Activated CD8-positive, alpha-beta T cell treated with anti-CD3 and anti-CD28 coated beads, Interleukin-2, amount 10 ng/mL, durations not matched to agents 7 days and 5 days (primary cell): ENCODE data around the gene EXOC6B. TPM values are rescaled to one million over a fixed set of nuclear protein-coding genes. Genes with fewer than 3 reads are reported as not detected.

ENCODE experiments used
- ATAC-seq: fragments of 150-1000 bp; cut with Tn5 transposase; one replicate; pipeline ENCODE4 v1.10.0; 2021; ENCODE audit warnings: moderate library complexity
- CTCF ChIA-PET: fragments of 350-600 bp; sonication (Branson Sonifier 250); formaldehyde crosslinking; loops from one replicate; lab custom pipeline; 2021; ENCODE audit warnings: antibody characterized with exemption; lab: Charles Lee
- POLR2A ChIA-PET: fragments of 350-600 bp; sonication (Branson Sonifier 250); formaldehyde crosslinking; loops from one replicate; lab custom pipeline; 2021; ENCODE audit warnings: antibody characterized with exemption; lab: Charles Lee
- DNase-seq: peaks from one replicate; pipeline ENCODE4 v3.0.0-alpha.2; 2020
- H3K27ac Mint-ChIP-seq: one replicate; pipeline ENCODE4 v1.8.0; 2021; ENCODE audit warnings: mild to moderate bottlenecking, mixed read lengths
- H3K27me3 Mint-ChIP-seq: one replicate; pipeline ENCODE4 v1.8.0; 2021; ENCODE audit warnings: low read depth, mixed read lengths
- H3K36me3 Mint-ChIP-seq: one replicate; pipeline ENCODE4 v1.8.0; 2021; ENCODE audit warnings: low read depth, mixed read lengths
- H3K4me1 Mint-ChIP-seq: one replicate; pipeline ENCODE4 v1.8.0; 2021; ENCODE audit warnings: low read depth, mixed read lengths
- H3K4me3 Mint-ChIP-seq: one replicate; pipeline ENCODE4 v1.8.0; 2021; ENCODE audit warnings: mild to moderate bottlenecking, mixed read lengths
- H3K9me3 Mint-ChIP-seq: one replicate; pipeline ENCODE4 v1.8.0; 2022; ENCODE audit warnings: mixed read lengths; ENCODE audit not compliant: insufficient read depth
- total RNA-seq, 2 experiments: library from RNA; stranded (reverse); gene quantifications; one replicate each; pipeline ENCODE4 v1.2.3, GENCODE V29; 2021

EXOC6B gene
- total RNA-seq, 2 experiments from 2014 or later, result 17.8 to 18.8 TPM

DNA sequence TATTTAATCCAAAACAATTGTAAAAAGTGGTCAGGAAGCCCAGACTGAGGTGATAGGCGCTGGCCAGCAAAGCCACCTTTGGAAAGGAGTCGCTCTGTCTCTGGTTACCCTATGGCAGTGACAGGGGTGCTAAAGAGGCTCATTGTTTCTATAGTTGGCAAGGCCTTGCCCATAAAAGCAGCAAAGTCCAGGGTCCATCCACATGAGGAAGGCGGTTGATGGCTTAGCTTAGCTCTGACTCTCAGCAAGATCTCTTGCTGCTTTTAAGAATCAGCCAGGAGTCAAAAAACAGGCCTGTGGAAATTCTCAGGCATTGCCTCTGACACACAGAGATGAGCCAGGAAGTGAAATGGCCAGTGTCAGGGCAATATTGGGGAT, 620.3 kb downstream of the EXOC6B start:
- Mint-ChIP-seq H3K4me3 (no peak overlapping the region), H3K27ac (no peak overlapping the region), H3K36me3 (no peaks in the 10 kb centered on the region), H3K27me3 (no peaks in the 10 kb centered on the region), H3K9me3 (no peaks in the 10 kb centered on the region), H3K4me1 (no peaks in the 10 kb centered on the region)
- no peak for DNase-seq
- ChIA-PET CTCF (no interaction called here), POLR2A (no interaction called here)
- ATAC-seq, result no peak

DNA sequence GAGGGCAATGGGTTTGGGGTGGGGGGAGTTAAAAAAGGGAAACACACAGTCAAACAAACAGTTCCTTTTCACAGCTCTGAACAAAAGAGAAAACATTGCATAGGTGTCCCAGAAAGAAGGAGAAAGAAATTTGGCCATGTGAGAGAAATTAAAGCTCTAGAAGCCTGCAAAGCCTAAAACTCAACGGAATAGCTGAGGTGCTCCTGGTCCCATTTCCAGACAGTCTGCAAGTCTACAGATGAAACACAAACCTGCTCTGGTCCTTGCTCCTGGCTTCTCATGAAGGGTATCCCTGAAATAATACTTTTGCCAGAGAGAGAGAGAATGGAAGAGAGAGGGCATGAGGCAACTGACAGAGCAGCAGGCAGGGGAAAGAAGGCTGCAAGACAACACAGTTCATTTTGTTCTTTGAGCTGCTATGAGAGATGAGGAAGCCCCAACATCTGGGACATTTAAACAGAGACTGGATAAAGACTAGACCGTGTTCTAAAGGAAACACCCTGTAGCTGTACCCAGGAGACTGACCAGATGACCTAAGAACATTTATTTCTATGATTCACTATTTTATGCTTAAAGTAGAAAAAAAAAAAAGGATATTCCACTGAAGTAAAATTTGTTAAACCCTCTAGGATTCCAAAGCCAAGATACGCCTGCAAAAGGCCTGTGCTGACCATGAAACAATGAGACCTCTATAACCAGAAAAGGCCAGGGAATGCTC, 620.9 kb downstream of the EXOC6B start:
- Mint-ChIP-seq H3K27ac (no peak overlapping the region), H3K4me3 (no peak overlapping the region), H3K27me3 (no peaks in the 10 kb centered on the region), H3K4me1 (no peaks in the 10 kb centered on the region), H3K9me3 (no peaks in the 10 kb centered on the region), H3K36me3 (no peaks in the 10 kb centered on the region)
- no peak for ATAC-seq
- no peak for DNase-seq
- POLR2A ChIA-PET, result no interaction called here
- CTCF ChIA-PET, result no interaction called here

DNA sequence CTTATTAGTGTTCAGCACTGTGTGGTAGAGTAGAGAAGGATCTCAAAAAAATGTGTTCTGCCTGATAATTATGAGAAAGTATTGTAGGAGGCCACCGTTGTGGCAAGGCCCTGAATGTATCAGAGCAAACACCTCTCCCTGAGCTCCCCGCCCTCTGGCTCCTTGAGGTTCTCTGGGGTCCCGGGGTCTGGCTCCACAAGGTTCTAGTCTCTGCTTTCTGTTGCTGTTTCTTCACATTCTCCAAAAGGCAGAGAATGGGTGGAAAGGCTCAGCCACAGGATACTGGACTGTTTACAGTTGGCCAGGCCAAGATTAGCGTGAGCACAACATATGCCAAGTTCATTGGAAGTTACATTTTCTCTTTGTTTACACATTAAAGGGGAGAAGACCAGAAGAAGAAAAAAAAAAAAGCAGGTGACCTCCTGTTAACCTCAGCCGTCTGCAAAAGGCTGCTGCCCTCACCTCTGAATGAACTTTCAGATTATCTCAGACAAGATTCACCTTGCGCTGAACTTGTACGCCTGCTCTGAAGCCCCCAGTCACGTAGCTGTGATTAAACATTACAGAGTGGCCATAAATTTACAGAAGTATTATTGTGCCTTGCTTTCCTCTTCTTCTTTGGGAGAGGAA, 621.6 kb downstream of the EXOC6B start:
- POLR2A ChIA-PET, result no interaction called here
- Mint-ChIP-seq H3K4me3 (no peak overlapping the region), H3K9me3 (no peaks in the 10 kb centered on the region), H3K4me1 (no peaks in the 10 kb centered on the region), H3K36me3 (no peaks in the 10 kb centered on the region), H3K27me3 (no peaks in the 10 kb centered on the region), H3K27ac (no peak overlapping the region)
- ATAC-seq, result no peak
- CTCF ChIA-PET, result no interaction called here
- DNase-seq, result no peak

DNA sequence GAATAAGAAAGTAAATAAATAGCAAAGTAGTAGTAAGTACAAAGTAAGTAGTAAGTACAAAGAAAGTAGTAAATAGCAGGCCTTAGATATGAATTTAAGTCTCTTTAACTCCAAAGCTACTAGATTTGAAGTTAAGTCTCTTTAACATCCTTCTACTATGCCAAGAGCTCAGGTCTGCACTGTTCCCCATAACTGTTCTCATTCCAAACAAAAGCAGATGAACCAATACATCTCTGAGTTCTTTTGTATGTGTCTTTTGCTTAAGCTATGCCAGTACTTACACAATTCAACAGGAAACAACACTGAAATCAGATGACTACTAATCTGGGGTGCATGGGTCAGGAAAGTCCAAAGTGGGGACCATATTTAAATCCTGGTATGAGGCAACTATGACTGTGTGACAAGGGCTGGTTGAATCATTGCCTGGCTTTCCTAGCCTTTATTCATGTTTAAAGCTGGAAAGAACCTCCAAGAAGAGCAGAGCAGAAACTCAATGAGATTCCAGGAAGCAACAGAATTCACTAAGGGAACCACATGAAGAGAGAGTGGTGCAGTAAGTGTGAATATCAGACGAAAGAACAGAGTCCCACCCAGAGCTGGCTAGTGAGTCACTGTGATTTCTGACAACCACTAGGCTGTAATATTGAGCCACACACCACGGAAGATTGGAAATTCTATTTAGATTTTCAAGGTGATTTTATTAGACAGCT, 627.1 kb downstream of the EXOC6B start:
- no peaks in the 10 kb centered on the region for H3K36me3 Mint-ChIP-seq
- no peak for ATAC-seq

DNA sequence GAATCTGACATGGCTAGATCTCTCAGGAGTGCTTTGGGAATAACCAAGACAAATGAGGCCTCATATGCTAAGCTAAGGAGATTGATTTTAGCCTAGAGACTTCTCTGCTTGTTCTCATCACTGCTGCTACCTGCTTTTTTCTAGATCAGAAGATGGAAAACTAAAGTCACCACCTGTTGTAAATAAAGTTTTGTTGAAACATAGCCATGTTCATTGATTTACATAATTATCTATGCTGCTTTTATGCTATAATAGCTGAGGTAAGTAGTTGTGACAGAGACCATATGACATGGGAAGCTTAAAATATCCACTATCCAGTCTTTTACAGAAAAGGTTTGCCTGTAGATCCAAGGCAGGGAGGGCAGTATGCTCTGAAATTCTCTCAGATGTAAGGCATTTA, 632.1 kb downstream of the EXOC6B start:
- DNase-seq (no peak), ATAC-seq (no peak)
- H3K4me1 Mint-ChIP-seq, result no peaks in the 10 kb centered on the region
- no peaks in the 10 kb centered on the region for H3K9me3 Mint-ChIP-seq
- no peak overlapping the region for H3K4me3 Mint-ChIP-seq
- ChIA-PET POLR2A (interaction anchor here (0.6 kb wide), 1 partner anchor 61 kb away, joined by 6 read pairs; no protein-coding TSS in a partner anchor), CTCF (no interaction called here)
- H3K27me3 Mint-ChIP-seq, result no peaks in the 10 kb centered on the region
- no peaks in the 10 kb centered on the region for H3K36me3 Mint-ChIP-seq
- no peak overlapping the region for H3K27ac Mint-ChIP-seq

More for the DNA sequence above, 627.1 kb downstream of the EXOC6B start:
- DNase-seq, result no peak
- no peaks in the 10 kb centered on the region for H3K27me3 Mint-ChIP-seq
- POLR2A ChIA-PET, result no interaction called here
- H3K27ac Mint-ChIP-seq, result no peak overlapping the region
- H3K4me3 Mint-ChIP-seq, result no peak overlapping the region
- no peaks in the 10 kb centered on the region for H3K9me3 Mint-ChIP-seq
- CTCF ChIA-PET, result no interaction called here
- no peaks in the 10 kb centered on the region for H3K4me1 Mint-ChIP-seq

DNA sequence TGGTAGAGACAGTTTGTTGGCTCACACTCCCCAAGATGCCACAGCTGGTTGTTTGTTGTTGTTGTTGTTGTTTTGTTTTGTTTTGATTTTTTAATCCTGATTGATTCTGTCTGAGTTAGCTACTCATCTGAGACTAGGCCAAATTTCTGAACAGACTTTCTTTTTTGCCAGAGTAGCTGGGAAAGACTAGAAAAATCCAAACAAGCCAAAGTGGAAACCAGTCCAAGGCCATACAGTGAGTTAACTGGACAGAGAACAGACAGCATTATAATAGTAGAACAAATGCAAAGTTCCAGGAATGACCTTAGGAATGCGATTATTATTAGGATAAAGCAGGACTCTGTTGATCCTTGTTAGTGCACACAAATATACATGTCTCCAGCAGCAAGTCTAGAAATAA, 634.4 kb downstream of the EXOC6B start:
- Mint-ChIP-seq H3K36me3 (no peaks in the 10 kb centered on the region), H3K27me3 (no peaks in the 10 kb centered on the region), H3K27ac (no peak overlapping the region), H3K9me3 (peaks cover 3% of the 10 kb centered on the region), H3K4me1 (no peaks in the 10 kb centered on the region), H3K4me3 (no peak overlapping the region)
- ATAC-seq, result no peak
- ChIA-PET CTCF (no interaction called here), POLR2A (no interaction called here)
- DNase-seq, result no peak

DNA sequence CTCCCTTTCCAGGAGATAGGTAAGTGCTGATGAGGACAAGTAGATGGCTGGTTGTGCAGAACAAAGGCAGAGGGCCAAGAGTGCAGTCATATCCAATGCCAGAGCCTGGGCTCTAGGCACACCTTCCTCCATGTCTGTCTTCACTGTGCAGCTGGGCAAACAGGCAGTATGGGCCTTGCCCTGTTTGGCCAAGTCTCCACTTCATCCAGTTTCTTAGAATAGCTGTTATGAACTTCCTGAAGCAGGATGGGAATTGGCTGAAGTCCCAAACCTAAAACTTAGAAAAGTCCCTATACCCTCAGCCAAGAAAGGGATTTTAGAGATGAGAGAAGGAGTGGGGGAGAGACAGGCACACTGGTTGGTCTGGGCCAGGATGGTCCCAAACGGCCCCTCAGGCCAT, 640.6 kb downstream of the EXOC6B start:
- peaks cover 3% of the 10 kb centered on the region for H3K9me3 Mint-ChIP-seq
- no peak overlapping the region for H3K4me3 Mint-ChIP-seq
- ATAC-seq (no peak), DNase-seq (no peak)
- POLR2A ChIA-PET, result no interaction called here
- no peaks in the 10 kb centered on the region for H3K4me1 Mint-ChIP-seq
- no peaks in the 10 kb centered on the region for H3K27me3 Mint-ChIP-seq
- H3K36me3 Mint-ChIP-seq, result no peaks in the 10 kb centered on the region
- CTCF ChIA-PET, result no interaction called here
- no peak overlapping the region for H3K27ac Mint-ChIP-seq

DNA sequence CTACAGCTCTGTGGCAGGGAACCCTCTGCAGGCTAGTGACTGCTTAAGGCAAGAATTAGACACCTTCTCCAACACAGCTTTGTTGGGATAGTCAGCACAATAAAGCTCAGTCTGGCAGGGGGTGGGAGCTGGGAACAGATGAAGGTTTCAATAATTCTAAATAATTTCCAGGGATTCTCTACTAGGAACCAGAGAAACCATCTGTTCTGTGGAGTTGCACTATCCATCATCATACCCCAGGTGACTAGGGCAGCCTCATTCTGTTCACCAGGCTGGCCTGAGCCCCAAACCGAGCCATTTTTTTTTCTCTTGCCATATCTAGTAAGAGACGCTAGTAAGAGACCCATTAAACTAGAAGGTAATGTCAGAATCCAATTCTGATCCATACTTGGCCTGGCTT, 642.4 kb downstream of the EXOC6B start:
- CTCF ChIA-PET, result no interaction called here
- H3K4me3 Mint-ChIP-seq, result no peak overlapping the region
- no peaks in the 10 kb centered on the region for H3K27me3 Mint-ChIP-seq

DNA sequence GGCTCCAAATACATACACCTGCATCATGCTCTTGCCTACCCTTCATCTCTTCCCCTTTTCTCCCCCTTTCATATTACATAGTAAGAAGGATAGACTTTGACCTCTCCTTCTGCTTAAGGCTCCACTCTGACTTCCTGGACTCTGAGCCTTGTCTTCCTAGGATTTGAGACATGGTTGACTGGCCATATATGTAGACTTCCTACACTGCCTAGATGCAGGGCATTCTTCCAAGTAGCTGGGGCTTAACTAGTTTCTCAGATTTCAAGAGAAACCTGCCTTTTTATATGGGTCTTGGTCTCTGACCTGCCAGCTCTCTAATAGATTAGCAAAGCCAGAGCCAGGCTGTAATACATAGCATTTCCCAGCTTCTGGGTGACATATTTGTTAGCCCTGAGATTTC, 642.8 kb downstream of the EXOC6B start:
- no peak for ATAC-seq
- no peaks in the 10 kb centered on the region for H3K27me3 Mint-ChIP-seq
- H3K4me3 Mint-ChIP-seq, result no peak overlapping the region
- ChIA-PET CTCF (no interaction called here), POLR2A (no interaction called here)
- H3K36me3 Mint-ChIP-seq, result no peaks in the 10 kb centered on the region
- H3K4me1 Mint-ChIP-seq, result no peaks in the 10 kb centered on the region
- H3K27ac Mint-ChIP-seq, result no peak overlapping the region
- H3K9me3 Mint-ChIP-seq, result peaks cover 3% of the 10 kb centered on the region
- no peak for DNase-seq

More for the DNA sequence above, 642.4 kb downstream of the EXOC6B start:
- no peaks in the 10 kb centered on the region for H3K36me3 Mint-ChIP-seq
- no peaks in the 10 kb centered on the region for H3K4me1 Mint-ChIP-seq
- no peak for ATAC-seq
- DNase-seq, result no peak
- peaks cover 3% of the 10 kb centered on the region for H3K9me3 Mint-ChIP-seq
- no peak overlapping the region for H3K27ac Mint-ChIP-seq
- POLR2A ChIA-PET, result no interaction called here

DNA sequence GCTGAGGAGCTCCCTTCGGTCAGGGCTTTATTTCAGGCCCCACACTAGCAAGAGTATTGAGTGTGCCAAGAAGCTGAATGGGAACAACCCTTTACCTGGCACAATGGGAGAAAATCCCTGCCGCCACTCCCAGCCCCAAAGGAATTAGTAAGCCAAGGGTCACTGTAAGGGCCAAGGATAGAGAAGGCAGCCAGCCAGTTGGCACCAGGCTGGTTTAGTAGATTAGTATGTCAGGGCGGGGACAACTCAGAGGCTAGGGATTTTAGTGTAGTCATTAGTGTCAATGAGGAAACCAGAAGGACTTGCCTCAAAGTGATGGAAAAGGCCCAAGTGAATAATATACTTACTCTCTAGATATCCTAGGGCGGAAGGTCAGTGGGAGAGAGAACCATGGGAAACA, 643.3 kb downstream of the EXOC6B start:
- DNase-seq (no peak), ATAC-seq (no peak)
- H3K27ac Mint-ChIP-seq, result no peak overlapping the region
- H3K27me3 Mint-ChIP-seq, result no peaks in the 10 kb centered on the region
- H3K36me3 Mint-ChIP-seq, result no peaks in the 10 kb centered on the region
- ChIA-PET CTCF (no interaction called here), POLR2A (no interaction called here)
- H3K9me3 Mint-ChIP-seq, result peaks cover 3% of the 10 kb centered on the region
- no peaks in the 10 kb centered on the region for H3K4me1 Mint-ChIP-seq
- no peak overlapping the region for H3K4me3 Mint-ChIP-seq

DNA sequence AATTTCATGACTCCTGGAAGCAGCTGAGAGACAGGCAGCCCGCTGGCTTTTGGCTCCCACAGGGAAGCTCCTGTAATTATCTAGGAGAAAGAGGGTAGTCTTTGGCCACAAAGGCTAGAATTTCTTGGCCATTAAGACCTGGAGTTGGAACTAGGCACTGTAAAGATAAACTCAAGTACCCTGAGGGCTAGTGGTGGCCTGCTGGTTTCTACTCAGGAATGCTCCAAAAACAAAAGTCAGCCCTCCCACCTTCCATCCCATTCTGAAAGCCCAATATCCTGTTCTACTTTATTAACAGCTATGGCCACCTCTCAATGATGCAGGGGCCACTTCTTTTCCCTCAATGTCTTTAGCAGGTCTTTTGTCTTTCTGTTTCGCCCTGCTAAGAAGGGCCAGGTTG, 644.2 kb downstream of the EXOC6B start:
- Mint-ChIP-seq H3K27me3 (no peaks in the 10 kb centered on the region), H3K36me3 (no peaks in the 10 kb centered on the region), H3K4me1 (no peaks in the 10 kb centered on the region), H3K9me3 (peaks cover under 1% of the 10 kb centered on the region), H3K27ac (no peak overlapping the region), H3K4me3 (no peak overlapping the region)
- DNase-seq, result no peak
- ATAC-seq, result no peak
- ChIA-PET POLR2A (no interaction called here), CTCF (no interaction called here)

DNA sequence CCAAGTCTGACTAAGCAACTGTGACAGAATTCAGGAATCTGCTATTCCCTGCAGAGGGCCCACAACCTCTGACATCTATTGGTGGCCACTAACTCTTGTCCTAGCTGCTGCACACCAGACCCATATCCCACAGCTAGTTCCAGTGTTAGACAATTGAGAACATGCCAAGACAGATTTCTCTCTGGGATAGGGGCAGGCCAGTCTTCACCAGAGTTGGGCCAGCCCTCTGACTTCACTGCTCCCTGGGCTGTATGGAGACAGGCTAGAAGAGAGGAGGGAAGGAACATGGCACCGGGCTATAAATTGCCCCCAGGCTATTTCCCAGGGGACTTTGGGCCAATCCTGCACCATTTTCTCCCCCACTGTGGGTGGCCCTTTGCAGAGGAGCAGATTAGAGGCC, 645.5 kb downstream of the EXOC6B start:
- Mint-ChIP-seq H3K27me3 (no peaks in the 10 kb centered on the region), H3K27ac (no peak overlapping the region), H3K4me1 (no peaks in the 10 kb centered on the region), H3K4me3 (no peak overlapping the region), H3K36me3 (no peaks in the 10 kb centered on the region), H3K9me3 (no peaks in the 10 kb centered on the region)
- CTCF ChIA-PET, result no interaction called here
- ATAC-seq, result no peak
- DNase-seq, result no peak
- POLR2A ChIA-PET, result no interaction called here
